GM12865 (cell line): ENCODE data around the gene HBB.

ENCODE experiments used
- DNase-seq: peaks from one replicate; pipeline ENCODE4 v3.0.0; 2010; ENCODE audit warnings: low read depth
- H3K4me3 ChIP-seq: 2 replicates; pipeline ENCODE4 v1.5.1; 2011; ENCODE audit warnings: mild to moderate bottlenecking, low read depth, low read length, control low read depth
- CTCF ChIP-seq: IDR thresholded peaks from 2 replicates; pipeline ENCODE4 v1.5.1; 2011; ENCODE audit warnings: low read length, control low read depth, low read depth, inconsistent platforms; ENCODE audit not compliant: insufficient read depth; ENCODE audit errors: missing control alignments

Gene HBB

GRCh38 chr11:5232176-5232575 is 5.3 kb upstream of the HBB start:
- no peak overlapping the region for H3K4me3 ChIP-seq
- DNase-seq: no peak
- TF ChIP-seq CTCF: no peak

- no peak for TF ChIP-seq CTCF
- DNase-seq: no peak
- H3K4me3 ChIP-seq: no peak overlapping the region
Observed at GRCh38 chr11:5231111-5231510, 4.2 kb upstream of the HBB start.

GRCh38 chr11:5230266-5230665 is 3.4 kb upstream of the HBB start:
- no peak overlapping the region for H3K4me3 ChIP-seq
- no peak for TF ChIP-seq CTCF
- DNase-seq: no peak

GRCh38 chr11:5229796-5230195 is 2.9 kb upstream of the HBB start:
- no peak for DNase-seq
- no peak overlapping the region for H3K4me3 ChIP-seq
- no peak for TF ChIP-seq CTCF

- no peak overlapping the region for H3K4me3 ChIP-seq
- TF ChIP-seq CTCF: no peak
- DNase-seq: peak; percentile 5
Observed at GRCh38 chr11:5229356-5229755, 2.5 kb upstream of the HBB start.

- no peak for TF ChIP-seq CTCF
- DNase-seq: no peak
- H3K4me3 ChIP-seq: no peak overlapping the region
Observed at GRCh38 chr11:5228124-5228523, 1.3 kb upstream of the HBB start.

- no peak for TF ChIP-seq CTCF
- DNase-seq: no peak
- no peak overlapping the region for H3K4me3 ChIP-seq
Observed at GRCh38 chr11:5227681-5228080, 810 bp upstream of the HBB start.
